Retinal pigment epithelial cell (primary cell): ENCODE results near the gene RASAL3.

ENCODE experiments used
- DNase-seq: peaks from one replicate; pipeline ENCODE4 v3.0.0-alpha.2; 2010; ENCODE audit warnings: low read depth
- H3K4me3 ChIP-seq: 2 replicates; pipeline ENCODE4 v1.5.1; 2011; ENCODE audit warnings: mild to moderate bottlenecking, low read length, control low read depth, moderate library complexity
- CTCF ChIP-seq: conservative IDR thresholded peaks from 2 replicates; pipeline ENCODE4 v1.5.1; 2011; ENCODE audit warnings: low read depth, low read length, control low read depth, inconsistent platforms

The RASAL3 gene

GRCh38 chr19:15450528-15450890 is 13.8 kb downstream of the RASAL3 start:
- no peak overlapping the region for H3K4me3 ChIP-seq
- TF ChIP-seq CTCF = no peak
- DNase-seq = no peak

DNA sequence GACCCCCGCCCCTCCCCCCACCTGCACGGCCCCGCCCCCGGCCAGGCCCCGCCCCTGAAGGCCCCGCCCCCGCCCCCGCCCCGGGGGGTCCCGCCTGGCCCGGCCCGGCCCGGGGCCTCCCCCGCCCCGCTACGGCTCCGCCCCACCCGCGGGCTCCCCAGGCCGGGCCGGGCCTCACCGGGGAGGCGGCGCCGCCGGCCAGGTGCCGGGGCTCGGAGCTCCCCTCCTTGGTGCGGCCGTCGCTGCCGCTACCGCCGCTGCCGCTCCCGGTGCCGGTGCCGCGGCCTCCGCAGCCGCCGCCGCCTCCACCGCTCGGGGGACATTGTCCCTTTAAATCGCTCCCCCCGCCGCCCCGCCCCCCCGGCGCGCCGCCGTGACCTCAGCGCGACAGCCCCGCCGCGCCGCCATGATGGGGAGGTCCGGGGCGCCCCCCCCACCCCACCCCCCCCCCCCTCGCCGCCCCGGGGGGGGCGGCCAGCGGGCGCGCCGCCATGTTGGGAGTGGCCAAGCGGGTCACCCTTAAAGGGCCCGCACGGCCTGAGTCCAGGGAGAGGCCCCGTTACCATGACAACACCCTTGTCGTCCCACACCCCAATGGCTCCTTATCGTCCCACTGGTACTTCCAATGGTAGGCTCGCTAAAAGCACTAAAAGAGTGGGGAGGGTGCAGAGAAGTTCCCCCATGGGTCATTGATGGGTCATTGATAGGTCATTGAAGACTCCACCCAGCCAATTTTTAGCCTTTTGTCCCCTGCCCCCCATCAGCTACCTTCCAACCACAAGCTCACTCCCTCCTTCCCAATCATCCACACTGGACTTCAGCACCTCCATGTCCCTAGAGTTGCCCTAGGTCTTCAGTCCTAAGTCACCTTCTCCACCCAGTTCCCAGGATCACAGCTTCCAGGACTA is 14.5 kb downstream of the RASAL3 start, which contains the start of gene WIZ:
Gene WIZ (minus strand): TSS at position 337 of the 908 bp plus-strand sequence. CDS start 1,649 bp downstream, outside the sequence.
- peak within 1 kb of the TSS; percentile 65 for H3K4me3 ChIP-seq
- DNase-seq = no peak
- TF ChIP-seq CTCF = no peak

- H3K4me3 ChIP-seq = peak overlapping the region; percentile 65
- no peak for DNase-seq
- no peak for TF ChIP-seq CTCF
Observed at GRCh38 chr19:15448778-15449619, 15.3 kb downstream of the RASAL3 start.

DNA sequence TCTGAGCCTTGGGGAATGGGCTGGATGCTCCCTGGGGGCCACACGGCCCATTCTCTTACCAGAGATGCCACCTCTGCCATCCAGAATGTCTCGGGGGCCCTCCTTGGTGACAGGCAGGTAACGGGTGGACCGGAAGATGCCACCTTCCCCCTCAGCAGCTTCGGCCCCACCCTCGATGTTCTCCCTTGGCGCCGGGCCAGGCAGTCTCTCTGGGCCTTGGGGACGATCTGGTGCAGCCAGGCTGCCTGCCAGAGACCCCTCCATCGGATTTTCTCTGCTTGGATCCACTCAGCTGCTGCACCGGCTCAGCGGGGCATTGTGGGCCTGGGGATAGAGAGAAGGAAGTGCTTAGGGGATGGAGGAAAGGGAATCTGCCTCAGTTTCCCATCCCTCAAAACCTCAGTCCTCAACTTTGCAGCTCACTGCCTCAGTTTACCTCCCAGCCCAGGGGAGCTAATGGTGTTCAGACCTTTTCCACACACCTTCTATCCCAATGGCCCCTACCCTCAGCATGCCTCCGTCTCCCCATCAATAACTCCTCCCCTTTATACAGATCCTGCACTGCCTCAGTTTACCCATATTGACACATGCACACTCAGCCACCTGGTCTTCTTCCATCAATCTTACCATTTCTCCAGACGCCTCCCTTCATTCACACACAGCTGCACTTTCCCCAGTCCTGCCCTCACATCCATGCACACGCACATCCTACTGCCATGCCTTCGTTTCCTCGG is 16.1 kb downstream of the RASAL3 start:
- no peak for TF ChIP-seq CTCF
- DNase-seq = no peak
- H3K4me3 ChIP-seq = peak overlapping the region; percentile 65

- DNase-seq = no peak
Observed at GRCh38 chr19:15447057-15447456, 17.3 kb downstream of the RASAL3 start.

More at GRCh38 chr19:15447057-15447456, 17.3 kb downstream of the RASAL3 start:
- no peak for TF ChIP-seq CTCF
- H3K4me3 ChIP-seq = no peak overlapping the region
